Vagina (tissue), 2 donors: ENCODE results near the gene ELMO1.

Source experiments
- POLR2A ChIP-seq, 2 donors: fragments of 450-650 bp; IDR thresholded peaks; one replicate each; pipeline ENCODE4 v1.6.1; 2017; ENCODE audit warnings: antibody characterized with exemption in 2 of 2, mild to moderate bottlenecking in 2 of 2, moderate library complexity in 2 of 2
- POLR2AphosphoS5 ChIP-seq, 2 donors: sonication (generic); formaldehyde crosslinking; IDR thresholded peaks; one replicate each; pipeline ENCODE4 v1.9.0; 2017; ENCODE audit warnings: antibody characterized with exemption in 2 of 2, mild to moderate bottlenecking in 2 of 2, low read depth in 1 of 2; ENCODE audit not compliant: insufficient read depth in 1 of 2
- TF ChIP-seq, protein P1 (sequence below), 3 experiments: fragments of 450-650 bp in 2 of 3; fragments of 200-600 bp in 1 of 3; sonication (generic) in 1 of 3; IDR thresholded peaks; one replicate each; pipeline ENCODE4 v1.5.1; 2017 to 2019; ENCODE audit warnings: antibody characterized with exemption in 3 of 3, mild to moderate bottlenecking in 2 of 3, moderate library complexity in 2 of 3

DNA sequence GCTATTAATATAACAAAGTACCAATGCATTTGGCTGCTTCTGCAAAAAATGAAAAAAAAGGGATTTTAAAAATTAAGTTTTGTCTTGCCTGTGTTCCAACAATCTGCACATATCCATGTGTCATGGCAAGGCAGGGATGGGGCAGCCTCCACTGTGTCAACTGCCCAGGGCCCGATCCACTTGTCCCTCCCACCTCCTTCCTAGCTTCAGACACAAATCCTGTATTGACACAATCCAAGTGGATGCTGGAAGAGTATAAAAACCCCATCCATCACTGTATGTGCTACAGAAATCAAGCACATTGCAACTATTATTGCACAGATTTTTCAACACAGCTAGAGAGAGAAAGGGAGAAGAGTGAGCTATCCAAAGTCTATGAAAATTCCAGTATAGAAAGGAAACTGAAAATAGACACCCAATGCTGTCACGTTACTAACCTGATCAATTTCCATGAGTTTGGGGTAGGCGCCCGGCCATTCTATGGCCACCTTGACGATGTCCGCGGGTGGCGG lies 106.4 kb downstream of the ELMO1 start:
- TF ChIP-seq, protein P1, sequence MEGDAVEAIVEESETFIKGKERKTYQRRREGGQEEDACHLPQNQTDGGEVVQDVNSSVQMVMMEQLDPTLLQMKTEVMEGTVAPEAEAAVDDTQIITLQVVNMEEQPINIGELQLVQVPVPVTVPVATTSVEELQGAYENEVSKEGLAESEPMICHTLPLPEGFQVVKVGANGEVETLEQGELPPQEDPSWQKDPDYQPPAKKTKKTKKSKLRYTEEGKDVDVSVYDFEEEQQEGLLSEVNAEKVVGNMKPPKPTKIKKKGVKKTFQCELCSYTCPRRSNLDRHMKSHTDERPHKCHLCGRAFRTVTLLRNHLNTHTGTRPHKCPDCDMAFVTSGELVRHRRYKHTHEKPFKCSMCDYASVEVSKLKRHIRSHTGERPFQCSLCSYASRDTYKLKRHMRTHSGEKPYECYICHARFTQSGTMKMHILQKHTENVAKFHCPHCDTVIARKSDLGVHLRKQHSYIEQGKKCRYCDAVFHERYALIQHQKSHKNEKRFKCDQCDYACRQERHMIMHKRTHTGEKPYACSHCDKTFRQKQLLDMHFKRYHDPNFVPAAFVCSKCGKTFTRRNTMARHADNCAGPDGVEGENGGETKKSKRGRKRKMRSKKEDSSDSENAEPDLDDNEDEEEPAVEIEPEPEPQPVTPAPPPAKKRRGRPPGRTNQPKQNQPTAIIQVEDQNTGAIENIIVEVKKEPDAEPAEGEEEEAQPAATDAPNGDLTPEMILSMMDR (IDR thresholded peaks at IDR 0.05): no peak
- TF ChIP-seq POLR2AphosphoS5 (IDR thresholded peaks at IDR 0.05; ENCODE audit: insufficient read depth in 1 of 2, low read depth in 1 of 2) (no peak), POLR2A (IDR thresholded peaks at IDR 0.05) (no peak)
